GM12891 (cell line): ENCODE data around the gene COL4A2.

Source experiments
- PAX5 ChIP-seq: IDR thresholded peaks from 2 replicates; pipeline ENCODE4 v1.6.1; 2011; ENCODE audit warnings: low read length, moderate library complexity, mild to moderate bottlenecking; ENCODE audit not compliant: insufficient read depth, severe bottlenecking
- POLR2A ChIP-seq: IDR thresholded peaks from 2 replicates; pipeline ENCODE4 v1.6.1; 2011; ENCODE audit warnings: low read depth, low read length, control low read depth
- POLR2AphosphoS5 ChIP-seq: IDR thresholded peaks from 2 replicates; pipeline ENCODE4 v1.6.1; 2011; ENCODE audit warnings: low read depth, low read length, control low read depth
- SPI1 ChIP-seq: IDR thresholded peaks from 2 replicates; pipeline ENCODE4 v1.6.1; 2011; ENCODE audit warnings: low read depth, low read length, control low read depth
- TAF1 ChIP-seq: IDR thresholded peaks from 2 replicates; pipeline ENCODE4 v1.6.1; 2011; ENCODE audit warnings: low read depth, low read length, control low read depth

GRCh38 chr13:110305544-110305943 is 1.5 kb upstream of the COL4A2 start:
- TF ChIP-seq POLR2A: no peak
- TF ChIP-seq POLR2AphosphoS5: no peak
- TF ChIP-seq SPI1: no peak
- no peak for TF ChIP-seq TAF1
- TF ChIP-seq PAX5: no peak
